ENCODE measurements around the gene CALHM3.
"Not testable (repeated sequence)": the region's sequence is repeated elsewhere in the genome, so short reads cannot be mapped to it uniquely, and the experiment has no call there.

DNA sequence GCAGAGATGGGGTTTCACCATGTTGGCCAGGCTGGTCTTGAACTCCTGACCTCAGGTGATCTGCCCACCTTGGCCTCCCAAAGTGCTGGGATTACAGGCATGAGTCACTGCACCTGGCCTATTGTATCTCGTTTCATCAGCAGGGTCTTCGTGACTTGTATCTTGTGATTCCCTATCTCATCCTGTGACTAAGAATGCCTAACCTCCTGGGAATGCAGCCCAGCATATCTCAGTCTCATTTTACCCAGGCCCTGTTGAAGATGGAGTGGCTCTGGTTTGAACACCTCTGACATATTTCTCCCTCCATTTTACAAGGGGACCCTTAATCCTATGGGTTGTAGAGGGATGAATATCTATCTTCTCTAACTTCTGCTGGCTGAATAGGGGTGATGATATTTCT is 48.4 kb upstream of the CALHM3 start:
- not testable (repeated sequence) for TF ChIP-seq CTCF, POLR2A (IDR thresholded peaks at IDR 0.05)
